Colonic mucosa (tissue), 4 donors: ENCODE measurements around the gene KCNN3. TPM values are rescaled to one million over a fixed set of nuclear protein-coding genes. Genes with fewer than 3 reads are reported as not detected.

Experiments used
- DNase-seq: peaks from one replicate; pipeline ENCODE4 v3.0.0-alpha.2; 2020
- H3K27ac ChIP-seq: fragments of 200-600 bp; one replicate; pipeline ENCODE4 v1.8.0; 2021
- H3K27me3 ChIP-seq: fragments of 200-600 bp; one replicate; pipeline ENCODE4 v1.8.0; 2021
- H3K36me3 ChIP-seq: fragments of 200-600 bp; one replicate; pipeline ENCODE4 v1.8.0; 2021
- H3K4me1 ChIP-seq: fragments of 200-600 bp; one replicate; pipeline ENCODE4 v1.8.0; 2021; ENCODE audit warnings: mild to moderate bottlenecking
- H3K4me3 ChIP-seq: fragments of 200-600 bp; one replicate; pipeline ENCODE4 v1.8.0; 2021
- H3K9ac ChIP-seq, 2 donors: one replicate each; pipeline ENCODE4 v1.7.0; 2013; ENCODE audit warnings: control low read depth in 2 of 2, low read depth in 2 of 2, low read length in 2 of 2
- H3K9me3 ChIP-seq: fragments of 200-600 bp; one replicate; pipeline ENCODE4 v1.8.0; 2021
- intact Hi-C: fragments of 100-400 bp; cut with DNase I; formaldehyde crosslinking; loops from one replicate; pipeline ENCODE4 v1.14.1; 2022
- total RNA-seq, 2 donors: library from RNA; stranded (reverse); fragmentation: NEBNext Ultra II Directional in 1 of 2; extraction: Animal tissue kit (Norgen Biotek cat#: 25700) in 1 of 2; gene quantifications; one replicate each; pipeline ENCODE4 v1.2.1, GENCODE V29; 2021
- TF ChIP-seq, protein P1 (sequence below): fragments of 200-600 bp; IDR thresholded peaks from one replicate; pipeline ENCODE4 v1.8.0; 2022; ENCODE audit warnings: antibody characterized with exemption, mild to moderate bottlenecking
- donor health status: healthy.
- donor health status: DM: no; HTN: no; CAD: no.
- donor health status: DM: no; HTN: no; CAD: no.

The KCNN3 gene
- total RNA-seq, 2 donors from 2014 or later: 0.99 to 2.5 TPM

DNA sequence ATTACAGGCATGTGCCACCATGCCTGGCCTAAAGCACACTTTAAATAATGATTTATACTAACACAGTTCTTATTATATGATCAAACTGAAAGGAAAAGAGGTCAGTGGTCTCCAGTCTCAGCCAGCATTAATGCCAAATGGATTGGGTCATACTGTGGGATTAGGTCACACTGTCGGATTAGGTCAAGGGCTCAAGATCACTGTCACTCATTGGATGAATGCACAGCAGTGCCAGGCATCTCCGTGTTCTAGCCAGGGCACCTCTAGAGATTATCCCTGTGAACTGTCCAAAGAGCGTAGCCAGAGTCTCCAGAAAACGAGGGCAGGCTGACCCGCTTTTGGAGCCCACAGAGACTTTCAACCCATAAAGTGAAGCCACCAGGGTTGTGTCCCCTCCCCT lies 70.9 kb downstream of the KCNN3 start:
- Histone ChIP-seq H3K9me3 (no peaks in the 10 kb centered on the region), H3K4me3 (no peak overlapping the region), H3K36me3 (no peaks in the 10 kb centered on the region), H3K27me3 (no peaks in the 10 kb centered on the region), H3K27ac (no peak overlapping the region), H3K4me1 (no peaks in the 10 kb centered on the region), H3K9ac (no peak overlapping the region)
- no peak for DNase-seq
- intact Hi-C loops: no loop called here
- TF ChIP-seq, protein P1, sequence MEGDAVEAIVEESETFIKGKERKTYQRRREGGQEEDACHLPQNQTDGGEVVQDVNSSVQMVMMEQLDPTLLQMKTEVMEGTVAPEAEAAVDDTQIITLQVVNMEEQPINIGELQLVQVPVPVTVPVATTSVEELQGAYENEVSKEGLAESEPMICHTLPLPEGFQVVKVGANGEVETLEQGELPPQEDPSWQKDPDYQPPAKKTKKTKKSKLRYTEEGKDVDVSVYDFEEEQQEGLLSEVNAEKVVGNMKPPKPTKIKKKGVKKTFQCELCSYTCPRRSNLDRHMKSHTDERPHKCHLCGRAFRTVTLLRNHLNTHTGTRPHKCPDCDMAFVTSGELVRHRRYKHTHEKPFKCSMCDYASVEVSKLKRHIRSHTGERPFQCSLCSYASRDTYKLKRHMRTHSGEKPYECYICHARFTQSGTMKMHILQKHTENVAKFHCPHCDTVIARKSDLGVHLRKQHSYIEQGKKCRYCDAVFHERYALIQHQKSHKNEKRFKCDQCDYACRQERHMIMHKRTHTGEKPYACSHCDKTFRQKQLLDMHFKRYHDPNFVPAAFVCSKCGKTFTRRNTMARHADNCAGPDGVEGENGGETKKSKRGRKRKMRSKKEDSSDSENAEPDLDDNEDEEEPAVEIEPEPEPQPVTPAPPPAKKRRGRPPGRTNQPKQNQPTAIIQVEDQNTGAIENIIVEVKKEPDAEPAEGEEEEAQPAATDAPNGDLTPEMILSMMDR: no peak

DNA sequence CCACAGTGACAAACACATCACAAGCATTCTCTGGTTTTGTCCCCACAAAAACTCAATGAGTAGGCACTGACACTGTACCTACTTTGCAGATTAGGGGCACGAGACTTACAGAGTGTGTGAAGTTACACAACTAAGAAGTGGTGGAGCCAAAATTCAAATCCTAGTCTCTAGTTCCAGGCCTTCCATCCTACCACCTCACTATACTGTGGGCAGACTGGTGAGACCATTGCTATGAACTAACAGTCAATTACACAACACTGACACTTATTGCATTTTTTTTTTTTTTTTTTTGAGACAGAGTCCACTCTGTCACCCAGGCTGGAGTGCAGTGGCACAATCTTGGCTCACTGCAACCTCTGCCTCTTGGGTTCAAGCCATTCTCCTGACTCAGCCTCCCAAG lies 71.4 kb downstream of the KCNN3 start:
- intact Hi-C loops: no loop called here
- no peaks in the 10 kb centered on the region for H3K4me1 ChIP-seq
- H3K4me3 ChIP-seq: no peak overlapping the region
- H3K27ac ChIP-seq: no peak overlapping the region
- no peaks in the 10 kb centered on the region for H3K27me3 ChIP-seq
- TF ChIP-seq, protein P1: no peak
- no peaks in the 10 kb centered on the region for H3K36me3 ChIP-seq
- no peak overlapping the region for H3K9ac ChIP-seq
- no peaks in the 10 kb centered on the region for H3K9me3 ChIP-seq
- no peak for DNase-seq

DNA sequence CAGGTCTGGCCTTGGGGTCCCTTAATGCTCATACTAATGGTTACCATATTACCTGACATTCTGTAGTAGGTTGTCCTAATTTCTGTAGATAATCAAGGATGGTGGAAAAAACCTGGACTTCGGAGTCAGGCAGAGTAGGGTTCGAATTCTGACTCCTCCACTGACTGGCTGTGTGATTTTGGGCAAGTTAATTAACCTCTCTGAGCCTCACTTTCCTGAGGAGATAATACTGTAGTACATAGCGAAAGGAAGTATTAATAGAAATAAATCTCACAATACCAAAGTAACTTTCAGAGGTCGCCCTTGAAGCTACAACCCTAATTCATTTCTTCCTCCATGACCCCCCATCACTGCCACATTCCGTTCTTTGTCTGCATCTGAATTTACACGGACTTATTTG lies 72.9 kb downstream of the KCNN3 start:
- intact Hi-C loops: no loop called here
- Histone ChIP-seq H3K4me3 (no peak overlapping the region), H3K4me1 (no peaks in the 10 kb centered on the region), H3K27ac (no peak overlapping the region), H3K27me3 (no peaks in the 10 kb centered on the region), H3K9ac (no peak overlapping the region), H3K9me3 (no peaks in the 10 kb centered on the region), H3K36me3 (no peaks in the 10 kb centered on the region)
- TF ChIP-seq, protein P1: no peak
- no peak for DNase-seq

DNA sequence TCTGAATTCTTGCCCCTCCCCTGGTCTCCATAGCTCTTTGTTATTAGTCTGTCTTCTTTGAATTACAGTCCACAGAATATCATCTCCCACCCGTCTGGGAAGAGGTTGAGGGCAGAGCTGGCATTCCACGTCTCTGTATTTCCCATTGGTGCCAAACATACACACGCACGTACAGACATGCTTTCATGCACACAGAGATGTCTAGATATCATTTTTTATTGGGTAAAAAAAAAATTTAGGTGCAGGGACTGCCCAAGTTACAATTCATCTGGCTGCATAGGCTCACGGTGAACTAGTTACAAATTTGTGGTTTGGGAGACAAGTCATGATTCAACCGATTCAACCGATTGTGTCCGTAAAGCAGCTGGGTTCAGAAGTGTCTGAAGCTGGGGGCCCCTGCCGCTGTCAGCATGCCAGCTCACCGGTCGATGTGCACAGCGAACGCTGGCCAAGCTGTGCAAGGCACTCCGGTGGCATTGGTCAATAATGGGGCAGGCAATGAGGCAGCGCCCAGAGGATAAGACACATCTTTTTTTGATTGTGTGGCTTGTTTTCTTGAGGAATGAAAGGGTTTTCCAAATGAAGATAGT lies 73.7 kb downstream of the KCNN3 start:
- DNase-seq: no peak
- intact Hi-C loops: no loop called here
- H3K4me3 ChIP-seq: no peak overlapping the region
- H3K36me3 ChIP-seq: no peaks in the 10 kb centered on the region
- H3K27ac ChIP-seq: no peak overlapping the region
- no peaks in the 10 kb centered on the region for H3K4me1 ChIP-seq
- no peak overlapping the region for H3K9ac ChIP-seq
- no peaks in the 10 kb centered on the region for H3K27me3 ChIP-seq
- TF ChIP-seq, protein P1: no peak
- no peaks in the 10 kb centered on the region for H3K9me3 ChIP-seq

DNA sequence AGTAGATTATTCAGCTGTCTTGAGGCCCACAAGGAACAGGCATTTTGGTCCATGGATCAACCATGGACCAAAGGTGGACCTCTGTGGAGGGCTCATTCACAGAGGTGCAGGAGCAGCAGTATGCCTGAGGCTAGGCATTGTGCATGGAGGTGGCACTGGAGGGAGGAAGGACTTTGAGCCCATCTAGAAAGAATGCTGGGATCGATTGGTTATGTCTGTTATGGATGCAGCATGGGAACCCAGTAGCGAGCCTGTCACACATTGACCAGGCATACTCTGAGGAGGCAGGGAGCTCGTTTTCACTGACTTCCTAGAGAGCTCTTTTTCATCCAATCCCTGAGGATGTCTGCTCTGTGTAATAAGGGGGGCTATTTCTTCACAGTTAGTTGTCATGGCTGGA lies 75.5 kb downstream of the KCNN3 start:
- Histone ChIP-seq H3K9ac (no peak overlapping the region), H3K9me3 (no peaks in the 10 kb centered on the region), H3K27me3 (no peaks in the 10 kb centered on the region), H3K4me1 (no peaks in the 10 kb centered on the region), H3K27ac (no peak overlapping the region), H3K36me3 (no peaks in the 10 kb centered on the region), H3K4me3 (no peak overlapping the region)
- intact Hi-C loops: no loop called here
- TF ChIP-seq, protein P1: no peak
- no peak for DNase-seq
